DMS79 treated with DMSO at 0.1 percent for 48 hours (cell line): Measurements from ENCODE around the gene MEDAG.

Experiments
- DNase-seq: peaks from one replicate; lab custom pipeline; 2025; lab: John Stamatoyannopoulos, UW

The MEDAG gene

GRCh38 chr13:30957258-30957943 lies 51.3 kb downstream of the MEDAG start:
- DNase-seq: no peak

DNA sequence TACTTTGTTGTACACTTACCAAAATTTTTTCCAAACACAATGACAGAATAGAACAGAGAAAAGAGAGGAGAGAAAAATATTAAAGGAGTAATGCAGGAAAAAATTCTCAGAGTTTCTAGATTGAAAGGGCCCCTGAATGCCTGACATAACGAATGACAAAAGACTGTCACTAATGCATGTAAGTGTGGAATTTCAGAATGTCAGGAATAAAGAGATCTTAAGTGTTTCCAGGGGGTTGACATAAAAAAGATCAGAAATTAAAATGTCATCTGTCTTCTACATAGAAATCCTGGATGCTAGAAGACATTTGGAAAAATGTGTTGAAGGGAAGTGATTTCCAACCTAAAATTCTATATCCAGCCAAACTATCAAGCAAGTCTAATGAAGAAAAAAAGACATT lies 53.6 kb downstream of the MEDAG start:
- DNase-seq: no peak

DNA sequence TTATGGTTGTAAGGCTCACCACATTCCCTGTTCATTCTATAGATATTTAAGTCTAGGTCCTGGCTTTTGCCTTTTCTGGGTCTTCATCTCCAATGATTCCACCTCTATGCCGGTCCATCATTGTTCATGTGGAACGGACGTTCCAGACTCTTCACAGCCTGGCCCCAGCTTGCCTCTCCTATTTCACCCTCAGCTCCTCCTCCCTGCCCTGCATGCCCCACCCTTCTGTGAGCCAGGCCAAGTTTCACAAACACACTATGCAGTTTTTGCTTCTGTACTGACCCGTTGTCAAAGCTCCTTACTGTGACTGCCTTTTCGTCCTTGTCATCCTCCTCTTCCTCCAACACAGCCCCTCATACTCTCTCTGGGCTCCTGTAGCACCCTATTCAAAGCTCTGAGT lies 57.7 kb downstream of the MEDAG start:
- DNase-seq: no peak

GRCh38 chr13:30965380-30965779 lies 59.3 kb downstream of the MEDAG start:
- no peak for DNase-seq

DNA sequence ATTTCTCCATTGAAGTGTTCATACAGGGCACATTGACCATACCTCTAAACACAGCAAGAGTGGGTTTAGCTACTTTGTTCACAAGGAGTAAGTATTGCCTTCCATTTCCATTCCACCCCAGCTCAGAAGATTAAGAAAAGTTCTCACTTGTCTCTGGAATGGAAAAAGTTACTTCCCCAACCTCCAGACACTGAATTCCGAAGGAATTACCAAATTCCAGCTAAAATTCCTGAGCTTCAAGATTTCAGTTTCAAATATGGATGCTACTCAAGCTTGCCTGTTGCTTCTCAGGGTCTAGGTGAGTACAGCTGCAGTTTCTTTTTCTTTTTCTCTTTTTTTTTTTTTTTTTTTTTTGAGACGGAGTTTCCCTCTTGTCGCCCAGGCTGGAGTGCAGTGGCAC lies 60.0 kb downstream of the MEDAG start:
- DNase-seq: no peak

GRCh38 chr13:30968846-30969245 lies 62.8 kb downstream of the MEDAG start:
- peak; percentile 19 for DNase-seq

DNA sequence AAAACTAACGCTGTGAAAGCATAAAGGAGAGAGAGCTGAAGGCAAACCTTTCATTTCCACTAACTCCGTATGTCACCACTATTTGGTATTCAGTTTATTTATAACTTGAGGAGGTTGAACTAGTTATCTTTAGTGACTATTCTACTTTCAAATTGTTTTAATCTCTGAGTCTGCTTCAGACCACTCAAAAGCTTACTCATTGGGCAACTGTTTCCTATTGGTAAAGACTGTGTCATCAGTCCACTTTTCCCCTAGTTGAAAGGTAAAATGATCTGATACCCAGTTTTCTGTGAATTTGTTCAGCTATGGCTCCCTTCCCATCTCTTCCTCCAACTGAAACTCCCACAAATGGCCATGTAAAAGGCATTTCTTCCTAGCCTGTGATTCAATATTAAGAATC lies 65.5 kb downstream of the MEDAG start:
- DNase-seq: no peak

GRCh38 chr13:30972888-30973377 lies 66.9 kb downstream of the MEDAG start:
- DNase-seq: peak; percentile 24

- no peak for DNase-seq
Measured at GRCh38 chr13:30974350-30974749, 68.3 kb downstream of the MEDAG start.
